ENCODE data around the gene INSYN1.

DNA sequence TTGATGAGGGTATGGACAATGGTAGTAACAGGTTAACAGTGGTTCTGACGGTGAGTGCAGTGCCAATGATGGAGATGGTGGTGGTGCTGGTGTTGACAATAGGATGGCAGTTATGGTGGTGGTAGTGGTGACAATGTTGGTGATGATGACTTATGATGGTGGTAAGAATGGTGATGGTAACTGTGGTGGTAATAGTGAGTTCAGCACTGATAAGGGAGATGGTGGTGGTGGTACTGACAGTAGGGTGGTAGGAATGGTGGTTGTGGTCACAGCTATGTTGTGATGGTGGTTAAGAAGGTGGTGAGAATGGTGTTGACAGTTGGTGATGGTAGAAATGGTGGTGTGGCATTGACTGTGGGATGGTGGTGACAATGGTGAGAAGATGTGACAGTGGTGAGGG is 13.4 kb upstream of the INSYN1 start:
- TF ChIP-seq, protein P1, sequence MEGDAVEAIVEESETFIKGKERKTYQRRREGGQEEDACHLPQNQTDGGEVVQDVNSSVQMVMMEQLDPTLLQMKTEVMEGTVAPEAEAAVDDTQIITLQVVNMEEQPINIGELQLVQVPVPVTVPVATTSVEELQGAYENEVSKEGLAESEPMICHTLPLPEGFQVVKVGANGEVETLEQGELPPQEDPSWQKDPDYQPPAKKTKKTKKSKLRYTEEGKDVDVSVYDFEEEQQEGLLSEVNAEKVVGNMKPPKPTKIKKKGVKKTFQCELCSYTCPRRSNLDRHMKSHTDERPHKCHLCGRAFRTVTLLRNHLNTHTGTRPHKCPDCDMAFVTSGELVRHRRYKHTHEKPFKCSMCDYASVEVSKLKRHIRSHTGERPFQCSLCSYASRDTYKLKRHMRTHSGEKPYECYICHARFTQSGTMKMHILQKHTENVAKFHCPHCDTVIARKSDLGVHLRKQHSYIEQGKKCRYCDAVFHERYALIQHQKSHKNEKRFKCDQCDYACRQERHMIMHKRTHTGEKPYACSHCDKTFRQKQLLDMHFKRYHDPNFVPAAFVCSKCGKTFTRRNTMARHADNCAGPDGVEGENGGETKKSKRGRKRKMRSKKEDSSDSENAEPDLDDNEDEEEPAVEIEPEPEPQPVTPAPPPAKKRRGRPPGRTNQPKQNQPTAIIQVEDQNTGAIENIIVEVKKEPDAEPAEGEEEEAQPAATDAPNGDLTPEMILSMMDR (conservative IDR thresholded peaks at IDR 0.05; ENCODE audit: low read depth in 2 of 2): no peak
- TF ChIP-seq POLR2AphosphoS5 (IDR thresholded peaks at IDR 0.05; ENCODE audit: low read depth) (no peak), CREB1 (CRISPR knock-in tag; IDR thresholded peaks at IDR 0.05; ENCODE audit: low read depth) (no peak), NANOG (IDR thresholded peaks at IDR 0.05; ENCODE audit: borderline replicate concordance) (no peak), EZH2 (IDR thresholded peaks at IDR 0.05; ENCODE audit: low read depth, unreplicated experiment) (no peak), ZNF114 (CRISPR knock-in tag; IDR thresholded peaks at IDR 0.05) (no peak), EZH2phosphoT487 (IDR thresholded peaks at IDR 0.05; ENCODE audit: unreplicated experiment) (no peak)
- TF ChIP-seq, protein P2, sequence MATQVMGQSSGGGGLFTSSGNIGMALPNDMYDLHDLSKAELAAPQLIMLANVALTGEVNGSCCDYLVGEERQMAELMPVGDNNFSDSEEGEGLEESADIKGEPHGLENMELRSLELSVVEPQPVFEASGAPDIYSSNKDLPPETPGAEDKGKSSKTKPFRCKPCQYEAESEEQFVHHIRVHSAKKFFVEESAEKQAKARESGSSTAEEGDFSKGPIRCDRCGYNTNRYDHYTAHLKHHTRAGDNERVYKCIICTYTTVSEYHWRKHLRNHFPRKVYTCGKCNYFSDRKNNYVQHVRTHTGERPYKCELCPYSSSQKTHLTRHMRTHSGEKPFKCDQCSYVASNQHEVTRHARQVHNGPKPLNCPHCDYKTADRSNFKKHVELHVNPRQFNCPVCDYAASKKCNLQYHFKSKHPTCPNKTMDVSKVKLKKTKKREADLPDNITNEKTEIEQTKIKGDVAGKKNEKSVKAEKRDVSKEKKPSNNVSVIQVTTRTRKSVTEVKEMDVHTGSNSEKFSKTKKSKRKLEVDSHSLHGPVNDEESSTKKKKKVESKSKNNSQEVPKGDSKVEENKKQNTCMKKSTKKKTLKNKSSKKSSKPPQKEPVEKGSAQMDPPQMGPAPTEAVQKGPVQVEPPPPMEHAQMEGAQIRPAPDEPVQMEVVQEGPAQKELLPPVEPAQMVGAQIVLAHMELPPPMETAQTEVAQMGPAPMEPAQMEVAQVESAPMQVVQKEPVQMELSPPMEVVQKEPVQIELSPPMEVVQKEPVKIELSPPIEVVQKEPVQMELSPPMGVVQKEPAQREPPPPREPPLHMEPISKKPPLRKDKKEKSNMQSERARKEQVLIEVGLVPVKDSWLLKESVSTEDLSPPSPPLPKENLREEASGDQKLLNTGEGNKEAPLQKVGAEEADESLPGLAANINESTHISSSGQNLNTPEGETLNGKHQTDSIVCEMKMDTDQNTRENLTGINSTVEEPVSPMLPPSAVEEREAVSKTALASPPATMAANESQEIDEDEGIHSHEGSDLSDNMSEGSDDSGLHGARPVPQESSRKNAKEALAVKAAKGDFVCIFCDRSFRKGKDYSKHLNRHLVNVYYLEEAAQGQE (IDR thresholded peaks at IDR 0.05; ENCODE audit: unreplicated experiment): no peak
- TF ChIP-seq, protein P3, sequence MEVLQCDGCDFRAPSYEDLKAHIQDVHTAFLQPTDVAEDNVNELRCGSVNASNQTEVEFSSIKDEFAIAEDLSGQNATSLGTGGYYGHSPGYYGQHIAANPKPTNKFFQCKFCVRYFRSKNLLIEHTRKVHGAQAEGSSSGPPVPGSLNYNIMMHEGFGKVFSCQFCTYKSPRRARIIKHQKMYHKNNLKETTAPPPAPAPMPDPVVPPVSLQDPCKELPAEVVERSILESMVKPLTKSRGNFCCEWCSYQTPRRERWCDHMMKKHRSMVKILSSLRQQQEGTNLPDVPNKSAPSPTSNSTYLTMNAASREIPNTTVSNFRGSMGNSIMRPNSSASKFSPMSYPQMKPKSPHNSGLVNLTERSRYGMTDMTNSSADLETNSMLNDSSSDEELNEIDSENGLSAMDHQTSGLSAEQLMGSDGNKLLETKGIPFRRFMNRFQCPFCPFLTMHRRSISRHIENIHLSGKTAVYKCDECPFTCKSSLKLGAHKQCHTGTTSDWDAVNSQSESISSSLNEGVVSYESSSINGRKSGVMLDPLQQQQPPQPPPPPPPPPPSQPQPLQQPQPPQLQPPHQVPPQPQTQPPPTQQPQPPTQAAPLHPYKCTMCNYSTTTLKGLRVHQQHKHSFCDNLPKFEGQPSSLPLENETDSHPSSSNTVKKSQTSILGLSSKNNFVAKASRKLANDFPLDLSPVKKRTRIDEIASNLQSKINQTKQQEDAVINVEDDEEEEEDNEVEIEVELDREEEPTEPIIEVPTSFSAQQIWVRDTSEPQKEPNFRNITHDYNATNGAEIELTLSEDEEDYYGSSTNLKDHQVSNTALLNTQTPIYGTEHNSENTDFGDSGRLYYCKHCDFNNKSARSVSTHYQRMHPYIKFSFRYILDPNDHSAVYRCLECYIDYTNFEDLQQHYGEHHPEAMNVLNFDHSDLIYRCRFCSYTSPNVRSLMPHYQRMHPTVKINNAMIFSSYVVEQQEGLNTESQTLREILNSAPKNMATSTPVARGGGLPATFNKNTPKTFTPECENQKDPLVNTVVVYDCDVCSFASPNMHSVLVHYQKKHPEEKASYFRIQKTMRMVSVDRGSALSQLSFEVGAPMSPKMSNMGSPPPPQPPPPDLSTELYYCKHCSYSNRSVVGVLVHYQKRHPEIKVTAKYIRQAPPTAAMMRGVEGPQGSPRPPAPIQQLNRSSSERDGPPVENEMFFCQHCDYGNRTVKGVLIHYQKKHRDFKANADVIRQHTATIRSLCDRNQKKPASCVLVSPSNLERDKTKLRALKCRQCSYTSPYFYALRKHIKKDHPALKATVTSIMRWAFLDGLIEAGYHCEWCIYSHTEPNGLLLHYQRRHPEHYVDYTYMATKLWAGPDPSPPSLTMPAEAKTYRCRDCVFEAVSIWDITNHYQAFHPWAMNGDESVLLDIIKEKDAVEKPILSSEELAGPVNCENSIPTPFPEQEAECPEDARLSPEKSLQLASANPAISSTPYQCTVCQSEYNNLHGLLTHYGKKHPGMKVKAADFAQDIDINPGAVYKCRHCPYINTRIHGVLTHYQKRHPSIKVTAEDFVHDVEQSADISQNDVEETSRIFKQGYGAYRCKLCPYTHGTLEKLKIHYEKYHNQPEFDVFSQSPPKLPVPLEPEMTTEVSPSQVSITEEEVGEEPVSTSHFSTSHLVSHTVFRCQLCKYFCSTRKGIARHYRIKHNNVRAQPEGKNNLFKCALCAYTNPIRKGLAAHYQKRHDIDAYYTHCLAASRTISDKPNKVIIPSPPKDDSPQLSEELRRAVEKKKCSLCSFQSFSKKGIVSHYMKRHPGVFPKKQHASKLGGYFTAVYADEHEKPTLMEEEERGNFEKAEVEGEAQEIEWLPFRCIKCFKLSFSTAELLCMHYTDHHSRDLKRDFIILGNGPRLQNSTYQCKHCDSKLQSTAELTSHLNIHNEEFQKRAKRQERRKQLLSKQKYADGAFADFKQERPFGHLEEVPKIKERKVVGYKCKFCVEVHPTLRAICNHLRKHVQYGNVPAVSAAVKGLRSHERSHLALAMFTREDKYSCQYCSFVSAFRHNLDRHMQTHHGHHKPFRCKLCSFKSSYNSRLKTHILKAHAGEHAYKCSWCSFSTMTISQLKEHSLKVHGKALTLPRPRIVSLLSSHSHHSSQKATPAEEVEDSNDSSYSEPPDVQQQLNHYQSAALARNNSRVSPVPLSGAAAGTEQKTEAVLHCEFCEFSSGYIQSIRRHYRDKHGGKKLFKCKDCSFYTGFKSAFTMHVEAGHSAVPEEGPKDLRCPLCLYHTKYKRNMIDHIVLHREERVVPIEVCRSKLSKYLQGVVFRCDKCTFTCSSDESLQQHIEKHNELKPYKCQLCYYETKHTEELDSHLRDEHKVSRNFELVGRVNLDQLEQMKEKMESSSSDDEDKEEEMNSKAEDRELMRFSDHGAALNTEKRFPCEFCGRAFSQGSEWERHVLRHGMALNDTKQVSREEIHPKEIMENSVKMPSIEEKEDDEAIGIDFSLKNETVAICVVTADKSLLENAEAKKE (CRISPR knock-in tag; IDR thresholded peaks at IDR 0.05): no peak
